Neuron (in vitro differentiated cells): ENCODE data around the gene KBTBD12.
"Not testable (repeated sequence)": the region's sequence is repeated elsewhere in the genome, so short reads cannot be mapped to it uniquely, and the experiment has no call there.

Experiments
- H2AFZ ChIP-seq: one replicate; pipeline ENCODE4 v1.6.1; 2013; ENCODE audit warnings: low read depth, mild to moderate bottlenecking, inconsistent platforms, low read length, moderate library complexity
- H3K27me3 ChIP-seq: one replicate; pipeline ENCODE4 v1.6.1; 2013; ENCODE audit warnings: low read length; ENCODE audit not compliant: insufficient read depth
- H3K36me3 ChIP-seq: one replicate; pipeline ENCODE4 v1.6.1; 2013; ENCODE audit warnings: low read length; ENCODE audit not compliant: insufficient read depth
- H3K4me1 ChIP-seq: one replicate; pipeline ENCODE4 v1.6.1; 2013; ENCODE audit warnings: low read length; ENCODE audit not compliant: insufficient read depth
- H3K4me3 ChIP-seq: 2 replicates; pipeline ENCODE4 v1.5.1; 2013; ENCODE audit warnings: mild to moderate bottlenecking, low read length, moderate library complexity
- H3K9me3 ChIP-seq: one replicate; pipeline ENCODE4 v1.6.1; 2013; ENCODE audit warnings: low read length

Gene KBTBD12

GRCh38 chr3:127889461-127889863 lies 25.6 kb upstream of the KBTBD12 start:
- no peaks in the 10 kb centered on the region for H3K36me3 ChIP-seq
- peaks cover 2% of the 10 kb centered on the region for H3K27me3 ChIP-seq
- no peak overlapping the region for H2AFZ ChIP-seq
- H3K4me3 ChIP-seq: no peak overlapping the region
- H3K9me3 ChIP-seq: no peaks in the 10 kb centered on the region
- peaks cover 5% of the 10 kb centered on the region for H3K4me1 ChIP-seq

DNA sequence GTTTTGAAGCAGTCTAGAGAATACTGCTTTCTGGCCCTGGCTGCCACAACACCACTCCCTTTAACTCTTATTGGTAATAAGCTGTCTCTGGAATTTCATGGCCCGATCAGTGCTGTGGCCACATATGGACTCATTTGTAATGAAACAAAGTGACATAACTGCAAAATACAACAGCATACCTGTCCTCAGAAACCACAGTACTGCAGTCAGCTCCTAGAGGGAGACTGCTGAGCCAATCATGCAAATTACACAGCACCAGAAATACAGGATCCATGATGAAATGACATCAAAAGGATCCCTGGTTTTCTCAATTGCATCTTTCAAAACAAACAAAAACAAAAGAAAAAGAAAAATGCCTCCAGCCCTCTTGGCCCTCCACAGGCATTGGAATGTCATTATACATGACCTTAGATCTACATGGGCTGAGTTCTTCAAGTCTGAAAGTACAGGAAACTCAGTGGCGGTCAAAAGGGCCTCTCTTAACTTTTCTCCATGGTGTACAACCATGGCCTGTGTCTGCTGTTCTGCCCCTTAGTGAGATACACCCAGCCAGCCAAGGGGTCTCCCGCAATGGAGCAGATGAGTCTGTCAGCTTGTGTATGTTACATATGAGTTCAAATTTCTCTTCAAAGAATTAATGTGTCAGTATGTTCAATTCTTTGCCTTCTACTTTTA lies 24.9 kb upstream of the KBTBD12 start:
- H3K27me3 ChIP-seq: peaks cover 2% of the 10 kb centered on the region
- H3K36me3 ChIP-seq: no peaks in the 10 kb centered on the region
- H3K4me1 ChIP-seq: peaks cover 5% of the 10 kb centered on the region
- H2AFZ ChIP-seq: no peak overlapping the region
- H3K4me3 ChIP-seq: no peak overlapping the region
- no peaks in the 10 kb centered on the region for H3K9me3 ChIP-seq

GRCh38 chr3:127890651-127891290 lies 24.3 kb upstream of the KBTBD12 start:
- not testable (repeated sequence) for H2AFZ ChIP-seq, H3K4me1 ChIP-seq, H3K4me3 ChIP-seq, H3K9me3 ChIP-seq, H3K27me3 ChIP-seq, H3K36me3 ChIP-seq

GRCh38 chr3:127894481-127894880 lies 20.6 kb upstream of the KBTBD12 start:
- Histone ChIP-seq H3K4me1 (no peaks in the 10 kb centered on the region), H2AFZ (no peak overlapping the region), H3K4me3 (no peak overlapping the region), H3K36me3 (no peaks in the 10 kb centered on the region), H3K9me3 (no peaks in the 10 kb centered on the region), H3K27me3 (peaks cover 2% of the 10 kb centered on the region)

DNA sequence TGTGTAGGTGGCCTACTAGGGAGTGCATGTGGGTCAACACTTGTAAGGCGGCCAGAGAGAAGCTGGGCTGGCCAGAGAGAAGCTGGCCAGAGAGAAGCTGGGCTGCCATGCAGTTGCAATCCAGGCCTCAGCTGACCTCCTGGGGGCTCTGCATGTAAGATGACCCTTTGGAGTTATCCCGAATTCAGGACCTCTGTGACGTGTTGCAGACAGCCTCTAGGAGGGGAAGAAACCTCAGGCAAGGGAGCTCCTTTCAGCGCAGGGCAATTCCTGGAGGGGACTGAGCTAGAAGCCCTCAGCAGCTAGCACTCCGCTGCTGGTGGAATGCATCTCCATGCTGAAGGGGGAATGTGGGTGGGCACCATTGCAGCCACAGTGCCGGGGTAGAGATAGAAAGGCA lies 15.8 kb upstream of the KBTBD12 start:
- H3K4me1 ChIP-seq: no peaks in the 10 kb centered on the region
- no peak overlapping the region for H2AFZ ChIP-seq
- no peak overlapping the region for H3K4me3 ChIP-seq
- no peaks in the 10 kb centered on the region for H3K9me3 ChIP-seq
- no peaks in the 10 kb centered on the region for H3K27me3 ChIP-seq
- no peaks in the 10 kb centered on the region for H3K36me3 ChIP-seq

GRCh38 chr3:127899766-127900165 lies 15.3 kb upstream of the KBTBD12 start:
- H3K36me3 ChIP-seq: no peaks in the 10 kb centered on the region
- H3K9me3 ChIP-seq: no peaks in the 10 kb centered on the region
- H3K27me3 ChIP-seq: no peaks in the 10 kb centered on the region
- no peak overlapping the region for H2AFZ ChIP-seq
- no peak overlapping the region for H3K4me3 ChIP-seq
- H3K4me1 ChIP-seq: no peaks in the 10 kb centered on the region

- H3K27me3 ChIP-seq: no peaks in the 10 kb centered on the region
- no peaks in the 10 kb centered on the region for H3K4me1 ChIP-seq
- H3K9me3 ChIP-seq: no peaks in the 10 kb centered on the region
- no peak overlapping the region for H2AFZ ChIP-seq
- no peaks in the 10 kb centered on the region for H3K36me3 ChIP-seq
- H3K4me3 ChIP-seq: no peak overlapping the region
Observed at GRCh38 chr3:127900536-127900935, 14.5 kb upstream of the KBTBD12 start.

DNA sequence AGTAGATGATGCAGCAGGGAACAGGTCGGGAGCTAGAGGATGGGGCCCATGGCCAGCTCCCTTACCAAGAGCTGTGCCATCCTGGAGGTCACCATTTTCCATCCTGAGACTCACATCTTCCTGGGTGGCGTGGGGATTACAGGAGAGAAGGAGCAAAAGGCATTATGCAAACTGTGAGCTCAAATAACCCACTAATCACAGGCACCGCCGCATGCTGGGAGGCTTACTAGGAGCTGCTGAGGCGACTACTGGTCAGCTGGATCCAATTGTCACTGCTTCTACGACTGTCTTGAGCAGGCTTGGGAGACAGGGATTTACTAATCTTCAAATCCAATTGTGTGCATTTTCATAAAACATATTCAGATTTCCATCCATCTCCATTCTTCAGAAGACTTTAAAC lies 12.5 kb upstream of the KBTBD12 start:
- H3K9me3 ChIP-seq: no peaks in the 10 kb centered on the region
- H3K4me3 ChIP-seq: no peak overlapping the region
- H3K36me3 ChIP-seq: no peaks in the 10 kb centered on the region
- H3K27me3 ChIP-seq: no peaks in the 10 kb centered on the region
- no peak overlapping the region for H2AFZ ChIP-seq
- no peaks in the 10 kb centered on the region for H3K4me1 ChIP-seq

GRCh38 chr3:127903611-127904375 lies 11.2 kb upstream of the KBTBD12 start:
- Histone ChIP-seq H3K9me3 (no peaks in the 10 kb centered on the region), H3K4me3 (no peak overlapping the region), H2AFZ (no peak overlapping the region), H3K36me3 (no peaks in the 10 kb centered on the region), H3K27me3 (no peaks in the 10 kb centered on the region), H3K4me1 (no peaks in the 10 kb centered on the region)

GRCh38 chr3:127905556-127905955 lies 9.5 kb upstream of the KBTBD12 start:
- H3K27me3 ChIP-seq: peaks cover 3% of the 10 kb centered on the region
- no peaks in the 10 kb centered on the region for H3K36me3 ChIP-seq
- H3K4me3 ChIP-seq: no peak overlapping the region
- H3K4me1 ChIP-seq: no peaks in the 10 kb centered on the region
- no peaks in the 10 kb centered on the region for H3K9me3 ChIP-seq
- H2AFZ ChIP-seq: no peak overlapping the region

- H3K4me3 ChIP-seq, H2AFZ ChIP-seq, H3K36me3 ChIP-seq, H3K27me3 ChIP-seq, H3K4me1 ChIP-seq, H3K9me3 ChIP-seq: not testable (repeated sequence)
Observed at GRCh38 chr3:127906653-127907052, 8.4 kb upstream of the KBTBD12 start.

- Histone ChIP-seq H3K4me1 (no peaks in the 10 kb centered on the region), H3K27me3 (peaks cover 3% of the 10 kb centered on the region), H3K4me3 (no peak overlapping the region), H3K36me3 (no peaks in the 10 kb centered on the region), H2AFZ (no peak overlapping the region), H3K9me3 (no peaks in the 10 kb centered on the region)
Observed at GRCh38 chr3:127908202-127908601, 6.8 kb upstream of the KBTBD12 start.

- H3K4me3 ChIP-seq: no peak overlapping the region
- H3K36me3 ChIP-seq: no peaks in the 10 kb centered on the region
- no peaks in the 10 kb centered on the region for H3K4me1 ChIP-seq
- no peaks in the 10 kb centered on the region for H3K9me3 ChIP-seq
- no peak overlapping the region for H2AFZ ChIP-seq
- H3K27me3 ChIP-seq: peaks cover 3% of the 10 kb centered on the region
Observed at GRCh38 chr3:127908951-127909350, 6.1 kb upstream of the KBTBD12 start.
